ENCODE data around the gene DDAH2.

DNA sequence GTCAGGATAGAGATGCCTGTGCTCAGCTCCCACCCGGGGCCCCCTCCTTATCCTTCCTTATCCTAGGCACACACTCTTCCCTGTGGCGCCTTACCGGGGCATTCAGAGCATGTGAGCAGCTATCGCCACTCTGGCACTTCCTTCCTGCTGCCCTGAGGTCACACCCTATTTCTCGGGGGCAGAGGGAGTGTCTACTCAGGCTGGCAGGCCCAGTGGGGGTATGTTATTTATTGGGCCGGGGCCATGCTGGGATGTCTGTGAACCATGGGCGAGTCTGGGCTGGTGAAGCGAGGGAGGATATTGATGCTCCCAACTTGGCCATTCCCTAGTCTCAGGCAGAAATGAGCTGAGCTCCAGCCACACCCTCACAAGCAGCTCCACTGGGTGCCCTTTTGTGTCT, 17.9 kb downstream of the DDAH2 start:
- TF ChIP-seq POLR2A (IDR thresholded peaks at IDR 0.05) = no peak
- TF ChIP-seq CTCF (IDR thresholded peaks at IDR 0.05) = no peak
